ENCODE results near the gene DIMT1.

Gene DIMT1

GRCh38 chr5:62419609-62420008, 15.9 kb upstream of the DIMT1 start:
- TF ChIP-seq CTCF (IDR thresholded peaks at IDR 0.05; ENCODE audit: extremely low read depth, missing control alignments), result no peak
- no peak for DNase-seq (ENCODE audit: low spot score)

DNA sequence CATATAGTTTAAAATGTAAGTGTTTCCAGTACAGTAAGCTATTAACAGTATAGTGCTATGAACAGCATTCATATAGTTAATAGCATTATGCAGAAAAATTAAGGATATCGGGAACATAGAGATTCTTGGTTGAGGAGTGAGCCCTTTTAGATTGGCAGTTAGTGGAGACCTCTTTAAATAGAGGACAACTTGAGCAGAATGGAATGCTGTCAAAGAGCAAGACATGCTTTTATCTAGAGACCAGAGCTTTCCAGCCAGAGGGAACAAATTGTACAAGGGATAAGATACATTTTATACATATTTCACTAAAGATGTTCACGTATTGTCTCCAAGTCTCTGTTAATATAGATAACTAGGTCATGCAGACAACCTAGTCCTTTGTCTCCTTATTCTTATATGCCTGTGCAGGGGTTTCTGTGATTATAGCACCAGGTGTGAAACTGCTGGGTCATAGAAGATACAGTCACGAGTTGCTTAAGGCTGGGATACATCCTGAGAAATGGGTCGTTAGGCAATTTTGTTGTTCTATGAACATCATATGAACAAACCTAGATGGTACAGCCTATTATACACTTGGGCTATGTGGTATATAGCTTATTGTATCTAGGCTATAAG, 14.9 kb upstream of the DIMT1 start:
- DNase-seq (ENCODE audit: low spot score), result no peak
- TF ChIP-seq CTCF (IDR thresholded peaks at IDR 0.05; ENCODE audit: extremely low read depth, missing control alignments), result no peak

GRCh38 chr5:62413711-62414110, 10.0 kb upstream of the DIMT1 start:
- TF ChIP-seq CTCF (IDR thresholded peaks at IDR 0.05; ENCODE audit: extremely low read depth, missing control alignments), result no peak
- no peak for DNase-seq (ENCODE audit: low spot score)

GRCh38 chr5:62412549-62413329, 9.0 kb upstream of the DIMT1 start, which contains the start of gene IPO11:
Gene IPO11, plus strand, starts transcription at chr5:62412763. Its CDS starts 24,517 bp downstream, at chr5:62437280.
- DNase-seq (ENCODE audit: low spot score), result peak; percentile 94
- no peak for TF ChIP-seq CTCF (IDR thresholded peaks at IDR 0.05; ENCODE audit: extremely low read depth, missing control alignments)

- DNase-seq (ENCODE audit: low spot score), result no peak
- TF ChIP-seq CTCF (IDR thresholded peaks at IDR 0.05; ENCODE audit: extremely low read depth, missing control alignments), result no peak
Observed at GRCh38 chr5:62395210-62395950, 8.3 kb downstream of the DIMT1 start.

GRCh38 chr5:62386824-62387223, 16.9 kb downstream of the DIMT1 start:
- no peak for DNase-seq (ENCODE audit: low spot score)
- TF ChIP-seq CTCF (IDR thresholded peaks at IDR 0.05; ENCODE audit: extremely low read depth, missing control alignments), result no peak
